IMR-90 (cell line): Measurements from ENCODE around the gene TIAM2. TPM values are rescaled to one million over a fixed set of nuclear protein-coding genes. Genes with fewer than 3 reads are reported as not detected.

Experiments used
- ATAC-seq: fragments of 200-7000 bp; cut with Tn5 transposase; 2 replicates; pipeline ENCODE4 v1.9.1; 2020; ENCODE audit warnings: low read depth, mild to moderate bottlenecking, moderate library complexity
- BruUV-seq: library from RNA; stranded (reverse); fragments of 400-500 nt; replicated peaks from 2 replicates; lab custom pipeline; 2021; lab: Mats Ljungman, UMichigan
- CTCF ChIA-PET: fragments of 300-600 bp; formaldehyde crosslinking; extraction: SDS; loops from one replicate; lab custom pipeline; 2021; ENCODE audit warnings: antibody characterized with exemption; lab: Yijun Ruan, JAX
- POLR2A ChIA-PET: fragments of 300-600 bp; sonication (Branson Sonifier 250); formaldehyde crosslinking; loops from one replicate; lab custom pipeline; 2022; ENCODE audit warnings: antibody characterized with exemption; ENCODE audit not compliant: unreplicated experiment; lab: Charles Lee
- DNase-seq: peaks from one replicate; pipeline ENCODE4 v3.0.0; 2013
- H2AFZ ChIP-seq: replicated peaks from 2 replicates; pipeline ENCODE3; 2013; ENCODE audit warnings: low read length, mild to moderate bottlenecking; ENCODE audit not compliant: poor library complexity
- H2AK5ac ChIP-seq: 2 replicates; pipeline ENCODE4 v1.6.1; 2013; ENCODE audit warnings: low read depth, low read length, inconsistent platforms
- H2AK9ac ChIP-seq: replicated peaks from 2 replicates; pipeline ENCODE3; 2013; ENCODE audit warnings: mild to moderate bottlenecking, low read depth, low read length, moderate library complexity; ENCODE audit not compliant: poor library complexity
- H2BK120ac ChIP-seq: 2 replicates; pipeline ENCODE4 v1.6.1; 2013; ENCODE audit warnings: low read depth, low read length, inconsistent platforms
- H2BK15ac ChIP-seq: 3 replicates; pipeline ENCODE4 v1.6.1; 2013; ENCODE audit warnings: low read depth, low read length, inconsistent platforms
- H2BK20ac ChIP-seq: 2 replicates; pipeline ENCODE4 v1.6.1; 2013; ENCODE audit warnings: low read depth, mild to moderate bottlenecking, inconsistent platforms, low read length, moderate library complexity
- H2BK5ac ChIP-seq: 2 replicates; pipeline ENCODE4 v1.6.1; 2013; ENCODE audit warnings: mild to moderate bottlenecking, low read depth, low read length, inconsistent platforms; ENCODE audit not compliant: poor library complexity, severe bottlenecking
- H3K14ac ChIP-seq: replicated peaks from 2 replicates; pipeline ENCODE4 v1.6.1; 2013; ENCODE audit warnings: low read depth, low read length, inconsistent platforms
- H3K18ac ChIP-seq: 2 replicates; pipeline ENCODE4 v1.6.1; 2013; ENCODE audit warnings: low read depth, low read length, control low read depth
- H3K23ac ChIP-seq: 2 replicates; pipeline ENCODE4 v1.6.1; 2013; ENCODE audit warnings: low read depth, low read length, inconsistent platforms
- H3K27ac ChIP-seq: 2 replicates; pipeline ENCODE4 v1.5.1; 2013; ENCODE audit warnings: mild to moderate bottlenecking, control low read depth, low read length; ENCODE audit not compliant: insufficient read depth
- H3K27me3 ChIP-seq: 2 replicates; pipeline ENCODE4 v1.6.1; 2013; ENCODE audit warnings: low read length; ENCODE audit not compliant: control insufficient read depth, insufficient read depth
- H3K36me3 ChIP-seq: 2 replicates; pipeline ENCODE4 v1.6.1; 2013; ENCODE audit warnings: low read length, mixed read lengths; ENCODE audit not compliant: control insufficient read depth, insufficient read depth
- H3K4ac ChIP-seq: 2 replicates; pipeline ENCODE4 v1.6.1; 2013; ENCODE audit warnings: low read depth, low read length, inconsistent platforms
- H3K4me1 ChIP-seq: 2 replicates; pipeline ENCODE4 v1.6.1; 2013; ENCODE audit warnings: low read length, mixed read lengths; ENCODE audit not compliant: control insufficient read depth, insufficient read depth
- H3K4me2 ChIP-seq: 2 replicates; pipeline ENCODE4 v1.6.1; 2013; ENCODE audit warnings: low read depth, mild to moderate bottlenecking, control low read depth, low read length, moderate library complexity
- H3K4me3 ChIP-seq: 2 replicates; pipeline ENCODE4 v1.5.1; 2013; ENCODE audit warnings: low read depth, mild to moderate bottlenecking, control low read depth, low read length, moderate library complexity; ENCODE audit not compliant: insufficient read depth
- H3K56ac ChIP-seq: 2 replicates; pipeline ENCODE4 v1.6.1; 2013; ENCODE audit warnings: low read length, inconsistent platforms; ENCODE audit not compliant: insufficient read depth; ENCODE audit errors: extremely low read depth
- H3K79me1 ChIP-seq, 2 experiments: 2 replicates each; pipeline ENCODE4 v1.6.1; 2013; ENCODE audit warnings: low read length in 2 of 2, inconsistent platforms in 1 of 2, low read depth in 1 of 2
- H3K9ac ChIP-seq: 2 replicates; pipeline ENCODE4 v1.6.1; 2013; ENCODE audit warnings: low read depth, low read length, control low read depth
- H3K9me1 ChIP-seq: 2 replicates; pipeline ENCODE4 v1.6.1; 2013; ENCODE audit warnings: low read length, inconsistent platforms; ENCODE audit not compliant: insufficient read depth
- H3K9me3 ChIP-seq: 2 replicates; pipeline ENCODE4 v1.6.1; 2013; ENCODE audit warnings: low read length; ENCODE audit not compliant: control insufficient read depth, insufficient read depth
- H4K20me1 ChIP-seq: 2 replicates; pipeline ENCODE4 v1.6.1; 2013; ENCODE audit warnings: low read length, inconsistent platforms; ENCODE audit not compliant: insufficient read depth
- H4K5ac ChIP-seq: 2 replicates; pipeline ENCODE4 v1.6.1; 2013; ENCODE audit warnings: mild to moderate bottlenecking, low read depth, low read length, control low read depth
- H4K8ac ChIP-seq, 2 experiments: 2 replicates each; pipeline ENCODE4 v1.6.1; 2013; ENCODE audit warnings: low read depth in 2 of 2, low read length in 2 of 2, control low read depth in 1 of 2, inconsistent platforms in 1 of 2
- H4K91ac ChIP-seq: 2 replicates; pipeline ENCODE4 v1.6.1; 2013; ENCODE audit warnings: low read depth, low read length, inconsistent platforms; ENCODE audit not compliant: insufficient read depth
- BHLHE40 ChIP-seq: fragments of 150-350 bp; IDR thresholded peaks from 2 replicates; pipeline ENCODE4 v1.6.1; 2016; ENCODE audit warnings: mild to moderate bottlenecking, low read depth, low read length
- CEBPB ChIP-seq: IDR thresholded peaks from 2 replicates; pipeline ENCODE4 v1.6.1; 2012; ENCODE audit warnings: low read depth, low read length, improper control_type of control experiment
- CHD1 ChIP-seq: IDR thresholded peaks from 2 replicates; pipeline ENCODE4 v1.6.1; 2012; ENCODE audit warnings: low read depth, low read length, improper control_type of control experiment
- CTCF ChIP-seq: conservative IDR thresholded peaks from 2 replicates; pipeline ENCODE4 v1.5.1; 2012; ENCODE audit warnings: mild to moderate bottlenecking, low read depth, low read length, improper control_type of control experiment
- ELK1 ChIP-seq: fragments of 150-350 bp; IDR thresholded peaks from 2 replicates; pipeline ENCODE4 v1.6.1; 2016; ENCODE audit warnings: low read depth, mild to moderate bottlenecking, low read length, moderate library complexity, borderline replicate concordance
- FOS ChIP-seq: fragments of 150-350 bp; IDR thresholded peaks from 2 replicates; pipeline ENCODE4 v1.6.1; 2016; ENCODE audit warnings: low read depth, low read length
- MAFK ChIP-seq: IDR thresholded peaks from 2 replicates; pipeline ENCODE4 v1.6.1; 2012; ENCODE audit warnings: low read depth, low read length, improper control_type of control experiment
- MAZ ChIP-seq: IDR thresholded peaks from 2 replicates; pipeline ENCODE4 v1.6.1; 2012; ENCODE audit warnings: low read depth, mild to moderate bottlenecking, low read length, improper control_type of control experiment, moderate library complexity, borderline replicate concordance
- MXI1 ChIP-seq: IDR thresholded peaks from 2 replicates; pipeline ENCODE4 v1.6.1; 2012; ENCODE audit warnings: low read depth, mild to moderate bottlenecking, low read length, moderate library complexity, borderline replicate concordance
- NFE2L2 ChIP-seq: fragments of 150-350 bp; IDR thresholded peaks from 2 replicates; pipeline ENCODE4 v1.6.1; 2016; ENCODE audit warnings: low read depth, mild to moderate bottlenecking, low read length
- POLR2A ChIP-seq: IDR thresholded peaks from 2 replicates; pipeline ENCODE4 v1.6.1; 2012; ENCODE audit warnings: mild to moderate bottlenecking, low read depth, low read length
- RAD21 ChIP-seq: IDR thresholded peaks from 2 replicates; pipeline ENCODE4 v1.6.1; 2012; ENCODE audit warnings: low read length, improper control_type of control experiment
- RCOR1 ChIP-seq: IDR thresholded peaks from 2 replicates; pipeline ENCODE4 v1.6.1; 2012; ENCODE audit warnings: mild to moderate bottlenecking, low read length, improper control_type of control experiment; ENCODE audit not compliant: insufficient replicate concordance
- RFX5 ChIP-seq: IDR thresholded peaks from 2 replicates; pipeline ENCODE4 v1.8.0; 2012; ENCODE audit warnings: low read depth, mild to moderate bottlenecking, low read length, moderate library complexity
- SMC3 ChIP-seq: fragments of 150-350 bp; IDR thresholded peaks from 2 replicates; pipeline ENCODE4 v1.6.1; 2016; ENCODE audit warnings: low read depth, mild to moderate bottlenecking, antibody characterized with exemption, low read length, moderate library complexity
- USF2 ChIP-seq: fragments of 150-350 bp; IDR thresholded peaks from 2 replicates; pipeline ENCODE4 v1.6.1; 2017; ENCODE audit warnings: mild to moderate bottlenecking, antibody characterized with exemption, low read length, low read depth
- WGBS, 2 experiments: methylation state at CpG; one replicate each; pipeline versions ENCODE4 v1.1.5 to v1.1.7; 2013; ENCODE audit warnings: missing lambda C conversion rate in 2 of 2; ENCODE audit not compliant: insufficient read length in 1 of 2; ENCODE audit errors: extremely low coverage in 2 of 2; 5-methylcytosine and 5-hydroxymethylcytosine counted together
- dilution Hi-C: fragments of 300-500 bp; cut with HindIII; formaldehyde crosslinking; loops from one replicate; pipeline ENCODE4 v1.14.3; 2018; ENCODE audit warnings: low sequenced_read_pairs; ENCODE audit not compliant: unreplicated experiment
- in situ Hi-C: fragments of 300-500 bp; cut with MboI; formaldehyde crosslinking; loops from 3 replicates; pipeline ENCODE4 v1.14.3; 2019; ENCODE audit warnings: low sequenced_read_pairs, inconsistent platforms, mixed read lengths
- intact Hi-C: fragments of 100-400 bp; cut with micrococcal nuclease; formaldehyde crosslinking; loops from 2 replicates; pipeline ENCODE4 v1.10.0; 2022
- polyA plus RNA-seq, 3 experiments: library from polyadenylated mRNA; depleted of rRNA; stranded (reverse); fragments of >200 nt; gene quantifications; 2 replicates each; pipeline ENCODE4 v1.2.3, GENCODE V29; 2012; ENCODE audit warnings: low replicate concordance in 1 of 3
- total RNA-seq: library from RNA; depleted of rRNA; stranded (reverse); fragments of >200 nt; gene quantifications from 2 replicates; pipeline ENCODE4 v1.2.3, GENCODE V29; 2012

TIAM2 gene
- total and polyA plus RNA-seq, 2 of the 4 experiments (the other 2 are of a cell fraction): 3.1 to 4.7 TPM

GRCh38 chr6:155194399-155194798 is 199.3 kb downstream of the TIAM2 start:
- Histone ChIP-seq H3K9me1 (peaks cover 7% of the 10 kb centered on the region; the same call in 1 of the 2 replicates), H2BK15ac (no peak overlapping the region), H2AFZ (no peak overlapping the region), H2BK5ac (no peak overlapping the region), H3K4me1 (peaks cover 4% of the 10 kb centered on the region), H3K79me1 (no peaks in the 10 kb centered on the region; a peak in 1 of 4 replicates), H3K9me3 (no peaks in the 10 kb centered on the region), H4K5ac (no peak overlapping the region), H3K27me3 (no peaks in the 10 kb centered on the region), H2BK120ac (no peak overlapping the region), H3K56ac (no peak overlapping the region), H3K23ac (no peak overlapping the region), H4K8ac (no peak overlapping the region), H3K18ac (no peak overlapping the region), H3K27ac (no peak overlapping the region), H2AK5ac (peak overlapping the region; percentile 64; the same call in 1 of the 2 replicates), H4K20me1 (no peaks in the 10 kb centered on the region), H4K91ac (peak overlapping the region; percentile 13; the same call in 1 of the 2 replicates), H3K14ac (no peak overlapping the region), H2AK9ac (peak overlapping the region; percentile 21), H3K4me3 (no peak overlapping the region), H3K9ac (no peak overlapping the region), H3K36me3 (no peaks in the 10 kb centered on the region), H3K4me2 (no peak overlapping the region), H3K4ac (no peak overlapping the region; the same call in 1 of the 2 replicates), H2BK20ac (no peak overlapping the region)
- CTCF ChIA-PET: no interaction called here
- DNase-seq (no peak), ATAC-seq (no peak)
- no TSS peak for BruUV-seq
- intact Hi-C loops: no loop called here
- in situ Hi-C loops: no loop called here
- POLR2A ChIA-PET: no interaction called here
- TF ChIP-seq ELK1: no peak
- no peak for TF ChIP-seq MAFK
- TF ChIP-seq MXI1: no peak
- no peak for TF ChIP-seq RAD21
- no peak for TF ChIP-seq FOS
- TF ChIP-seq CEBPB: no peak
- no peak for TF ChIP-seq CTCF
- TF ChIP-seq RFX5: no peak
- no peak for TF ChIP-seq CHD1
- no peak for TF ChIP-seq USF2
- no peak for TF ChIP-seq BHLHE40
- TF ChIP-seq NFE2L2: no peak
- TF ChIP-seq MAZ: no peak
- no peak for TF ChIP-seq RCOR1
- no peak for TF ChIP-seq POLR2A
- no peak for TF ChIP-seq SMC3
- dilution Hi-C loops: no loop called here
- WGBS, 2 experiments: no CpG with 5 or more reads among the region's 2 CpGs
